ENCODE data around the gene CELF2. TPM values are rescaled to one million over a fixed set of nuclear protein-coding genes. Genes with fewer than 3 reads are reported as not detected.

The CELF2 gene
- total RNA-seq, 1 donor from 2014 or later = 54.3 TPM

DNA sequence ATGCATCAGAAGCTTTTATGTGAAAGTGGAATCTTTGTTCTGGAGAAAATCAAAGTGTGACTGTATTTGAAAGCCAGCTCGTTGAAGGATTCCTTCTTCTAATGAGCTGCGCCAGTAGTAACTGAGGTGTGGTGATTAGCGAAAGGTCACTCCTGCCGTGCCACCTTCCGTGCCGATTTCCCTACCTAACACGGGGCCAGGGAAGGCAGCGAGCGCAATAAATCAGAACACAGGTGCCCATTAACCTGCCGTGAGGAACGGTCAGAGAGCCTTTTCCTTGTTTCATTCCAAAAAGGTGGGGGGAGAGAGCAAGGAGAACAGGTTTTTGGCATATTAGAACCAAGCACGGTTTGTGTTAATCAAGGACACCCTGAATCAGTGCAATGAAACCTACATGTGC is 258.0 kb downstream of the CELF2 start:
- no peaks in the 10 kb centered on the region for H3K4me1 ChIP-seq
- intact Hi-C loops (cut with DNase I) = no loop called here
- H3K4me3 ChIP-seq = no peak overlapping the region
- H3K9me3 ChIP-seq = no peaks in the 10 kb centered on the region
- H3K36me3 ChIP-seq = peaks cover 0 to 7% of the 10 kb centered on the region in 2 donors
- no peak overlapping the region for H3K27ac ChIP-seq
- no peak for DNase-seq (ENCODE audit: extremely low spot score in 2 of 2)
- H3K27me3 ChIP-seq = no peaks in the 10 kb centered on the region
- TF ChIP-seq POLR2A (IDR thresholded peaks at IDR 0.05) = no peak
- TF ChIP-seq POLR2AphosphoS5 (IDR thresholded peaks at IDR 0.05; ENCODE audit: insufficient read depth in 1 of 2, low read depth in 1 of 2) = no peak
- TF ChIP-seq CTCF (IDR thresholded peaks at IDR 0.05) = no peak

DNA sequence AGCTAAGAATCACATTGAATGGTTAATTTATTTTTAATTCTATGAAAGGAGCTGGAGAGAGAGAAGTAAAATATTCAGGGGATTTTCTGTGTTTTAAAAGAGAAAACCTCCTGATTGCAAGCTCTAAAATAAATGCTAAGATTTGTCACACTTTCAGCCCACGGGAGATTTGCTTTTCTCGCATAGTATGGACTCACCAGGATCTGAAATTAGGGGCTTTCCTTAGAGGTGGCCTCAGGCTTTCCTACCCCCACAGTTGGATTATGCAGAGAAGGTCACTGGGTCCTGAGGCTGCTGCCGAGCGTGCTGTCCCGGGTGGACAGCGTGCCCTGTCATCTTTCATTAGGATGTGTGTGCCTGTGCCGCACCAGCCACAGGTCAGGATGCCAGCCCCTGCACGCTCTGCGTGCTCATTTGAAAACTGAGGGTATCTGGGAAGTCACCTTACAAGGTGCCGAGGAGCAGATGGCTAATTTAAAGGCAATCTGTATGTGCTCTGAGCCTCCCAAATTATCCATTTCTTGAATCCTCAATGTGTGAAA is 258.8 kb downstream of the CELF2 start:
- Histone ChIP-seq H3K4me1 (no peaks in the 10 kb centered on the region), H3K9me3 (no peaks in the 10 kb centered on the region), H3K27ac (no peak overlapping the region), H3K36me3 (peaks cover 0 to 7% of the 10 kb centered on the region in 2 donors), H3K27me3 (no peaks in the 10 kb centered on the region), H3K4me3 (no peak overlapping the region)
- intact Hi-C loops (cut with DNase I) = no loop called here
- no peak for DNase-seq (ENCODE audit: extremely low spot score in 2 of 2)
- TF ChIP-seq CTCF (IDR thresholded peaks at IDR 0.05) (no peak), POLR2AphosphoS5 (IDR thresholded peaks at IDR 0.05; ENCODE audit: insufficient read depth in 1 of 2, low read depth in 1 of 2) (no peak), POLR2A (IDR thresholded peaks at IDR 0.05) (no peak)

DNA sequence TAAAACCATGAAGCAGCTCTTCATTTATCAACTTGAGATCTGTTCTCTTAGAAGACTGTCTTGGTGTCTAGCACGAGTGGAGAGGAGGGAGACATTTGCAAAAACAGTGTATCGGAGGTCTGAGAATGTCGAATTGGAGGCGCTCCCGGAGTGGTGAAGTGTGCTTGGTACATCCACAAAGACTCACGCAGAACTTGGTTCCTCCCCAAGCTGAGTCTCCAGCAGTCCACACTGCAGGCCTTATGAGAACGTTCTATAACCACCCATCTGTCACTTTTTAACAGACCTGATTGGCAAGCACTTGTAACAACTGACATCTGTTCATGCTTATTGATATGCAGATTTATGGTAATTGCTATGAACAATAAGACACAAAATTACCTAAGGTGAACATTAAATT is 261.6 kb downstream of the CELF2 start:
- H3K36me3 ChIP-seq = peaks cover 0 to 7% of the 10 kb centered on the region in 2 donors
- no peaks in the 10 kb centered on the region for H3K27me3 ChIP-seq
- H3K4me3 ChIP-seq = no peak overlapping the region
- no peaks in the 10 kb centered on the region for H3K4me1 ChIP-seq
- H3K27ac ChIP-seq = no peak overlapping the region
- H3K9me3 ChIP-seq = no peaks in the 10 kb centered on the region
- intact Hi-C loops (cut with DNase I) = no loop called here
- no peak for DNase-seq (ENCODE audit: extremely low spot score in 2 of 2)
- TF ChIP-seq POLR2AphosphoS5 (IDR thresholded peaks at IDR 0.05; ENCODE audit: insufficient read depth in 1 of 2, low read depth in 1 of 2) (no peak), CTCF (IDR thresholded peaks at IDR 0.05) (no peak), POLR2A (IDR thresholded peaks at IDR 0.05) (no peak)

- intact Hi-C loops (cut with DNase I) = no loop called here
- Histone ChIP-seq H3K27ac (no peak overlapping the region), H3K4me3 (no peak overlapping the region), H3K9me3 (no peaks in the 10 kb centered on the region), H3K4me1 (no peaks in the 10 kb centered on the region), H3K27me3 (no peaks in the 10 kb centered on the region), H3K36me3 (peaks cover 0 to 7% of the 10 kb centered on the region in 2 donors)
- DNase-seq (ENCODE audit: extremely low spot score in 2 of 2) = no peak
- TF ChIP-seq POLR2A (IDR thresholded peaks at IDR 0.05) = no peak
- TF ChIP-seq CTCF (IDR thresholded peaks at IDR 0.05) = no peak
- TF ChIP-seq POLR2AphosphoS5 (IDR thresholded peaks at IDR 0.05; ENCODE audit: insufficient read depth in 1 of 2, low read depth in 1 of 2) = no peak
Measured at GRCh38 chr10:11280187-11280932, 262.7 kb downstream of the CELF2 start.

DNA sequence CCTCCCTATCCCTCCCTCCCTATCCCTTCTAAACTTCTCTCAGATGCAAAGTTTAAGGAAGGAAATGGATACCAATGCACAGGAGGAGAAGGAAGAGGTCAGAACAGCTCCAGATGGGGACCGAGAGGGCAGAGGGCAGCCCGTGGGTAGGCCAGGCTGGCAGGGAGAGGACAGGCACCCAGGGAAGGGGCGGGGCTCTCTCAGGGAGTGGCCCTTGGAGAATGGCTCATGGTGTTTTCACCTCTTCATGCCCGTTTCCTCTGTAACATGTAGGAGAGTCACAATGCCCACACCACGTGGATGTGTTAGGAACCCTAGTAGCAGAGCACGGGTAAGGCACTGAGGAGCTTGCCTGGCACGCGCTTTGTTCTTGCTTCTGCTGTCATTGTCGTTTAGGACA is 264.5 kb downstream of the CELF2 start:
- intact Hi-C loops (cut with DNase I) = no loop called here
- no peaks in the 10 kb centered on the region for H3K9me3 ChIP-seq
- TF ChIP-seq POLR2A (IDR thresholded peaks at IDR 0.05) (no peak), POLR2AphosphoS5 (IDR thresholded peaks at IDR 0.05; ENCODE audit: insufficient read depth in 1 of 2, low read depth in 1 of 2) (no peak), CTCF (IDR thresholded peaks at IDR 0.05) (no peak)
- no peak overlapping the region for H3K27ac ChIP-seq
- DNase-seq (ENCODE audit: extremely low spot score in 2 of 2) = no peak
- H3K4me3 ChIP-seq = no peak overlapping the region
- H3K36me3 ChIP-seq = peaks cover 0 to 7% of the 10 kb centered on the region in 2 donors
- H3K27me3 ChIP-seq = no peaks in the 10 kb centered on the region
- no peaks in the 10 kb centered on the region for H3K4me1 ChIP-seq

Measured in vagina (tissue), 2 donors.